OCI-LY7 (cell line): ENCODE measurements around the gene SPNS2. TPM values are rescaled to one million over a fixed set of nuclear protein-coding genes. Genes with fewer than 3 reads are reported as not detected.

Experiments
- BruUV-seq: library from RNA; stranded (reverse); fragments of 400-500 nt; replicated peaks from 2 replicates; lab custom pipeline; 2021; lab: Mats Ljungman, UMichigan
- CTCF ChIA-PET: fragments of 300-600 bp; sonication (Branson Sonifier 250); formaldehyde crosslinking; loops from one replicate; lab custom pipeline; 2022; ENCODE audit warnings: antibody characterized with exemption; ENCODE audit not compliant: unreplicated experiment; lab: Charles Lee
- POLR2A ChIA-PET: fragments of 300-600 bp; sonication (Branson Sonifier 250); formaldehyde crosslinking; loops from one replicate; lab custom pipeline; 2022; ENCODE audit warnings: antibody characterized with exemption; lab: Charles Lee
- DNase-seq: peaks from one replicate; pipeline ENCODE4 v3.0.0-alpha.2; 2015; ENCODE audit warnings: low spot score
- H2AFZ ChIP-seq: fragments of 200-600 bp; sonication (generic), shearing (Covaris generic); 2 replicates; pipeline ENCODE4 v1.6.1; 2014; ENCODE audit warnings: mild to moderate bottlenecking, antibody characterized with exemption, low read length, moderate library complexity
- H3K27ac ChIP-seq: fragments of 200-600 bp; sonication (generic); 2 replicates; pipeline ENCODE4 v1.5.1; 2014; ENCODE audit warnings: mixed run types, low read depth, mild to moderate bottlenecking, moderate library complexity, low read length, inconsistent platforms; ENCODE audit not compliant: poor library complexity, severe bottlenecking
- H3K36me3 ChIP-seq: fragments of 200-600 bp; sonication (generic); 2 replicates; pipeline ENCODE4 v1.6.1; 2014; ENCODE audit warnings: mild to moderate bottlenecking, antibody characterized with exemption, low read length, moderate library complexity, mixed read lengths; ENCODE audit not compliant: insufficient read depth
- H3K4me1 ChIP-seq: fragments of 200-600 bp; sonication (generic); 2 replicates; pipeline ENCODE4 v1.5.1; 2014; ENCODE audit warnings: mild to moderate bottlenecking, low read length; ENCODE audit not compliant: insufficient read depth, poor library complexity, severe bottlenecking
- H3K4me2 ChIP-seq: fragments of 200-600 bp; sonication (generic); 2 replicates; pipeline ENCODE4 v1.6.1; 2014; ENCODE audit warnings: mild to moderate bottlenecking, low read length
- H3K4me3 ChIP-seq: fragments of 200-600 bp; sonication (generic); 2 replicates; pipeline ENCODE4 v1.5.1; 2014; ENCODE audit warnings: mild to moderate bottlenecking, low read depth, low read length; ENCODE audit not compliant: poor library complexity, severe bottlenecking
- H3K79me2 ChIP-seq: fragments of 200-600 bp; sonication (generic); 2 replicates; pipeline ENCODE4 v1.6.1; 2016; ENCODE audit warnings: low read depth, mild to moderate bottlenecking, low read length, moderate library complexity, mixed read lengths; ENCODE audit not compliant: insufficient read depth
- H3K9me2 ChIP-seq: fragments of 200-600 bp; sonication (generic); 2 replicates; pipeline ENCODE4 v1.6.1; 2016; ENCODE audit warnings: mild to moderate bottlenecking, low read length, mixed read lengths; ENCODE audit not compliant: insufficient read depth
- H3K9me3 ChIP-seq: fragments of 200-600 bp; sonication (generic); 2 replicates; pipeline ENCODE4 v1.6.1; 2014; ENCODE audit warnings: mild to moderate bottlenecking, mixed run types, low read length, mixed read lengths
- H4K20me1 ChIP-seq: fragments of 200-600 bp; sonication (generic); 2 replicates; pipeline ENCODE4 v1.6.1; 2014; ENCODE audit warnings: mild to moderate bottlenecking, antibody characterized with exemption, low read length, moderate library complexity, mixed read lengths; ENCODE audit not compliant: insufficient read depth
- EZH2phosphoT487 ChIP-seq: fragments of 200-600 bp; sonication (generic); IDR thresholded peaks from 2 replicates; pipeline ENCODE4 v1.6.1; 2018; ENCODE audit warnings: low read depth, borderline replicate concordance, mild to moderate bottlenecking, mixed run types, antibody characterized with exemption, low read length, moderate library complexity, mixed read lengths
- intact Hi-C: fragments of 100-400 bp; cut with micrococcal nuclease; formaldehyde crosslinking; loops from one replicate; pipeline ENCODE4 v1.10.0; 2022; ENCODE audit not compliant: unreplicated experiment
- total RNA-seq, 2 experiments: library from RNA; depleted of rRNA in 1 of 2; stranded (reverse); fragments of >200 nt in 1 of 2; shearing (Covaris generic) in 1 of 2; gene quantifications; 2 replicates each; pipeline ENCODE4 v1.2.3, GENCODE V29; 2014 to 2022
- TF ChIP-seq, protein P1 (sequence below): fragments of 200-600 bp; sonication (generic); conservative IDR thresholded peaks from 2 replicates; pipeline ENCODE4 v1.5.1; 2014; ENCODE audit warnings: mild to moderate bottlenecking, antibody characterized with exemption, low read length, moderate library complexity, mixed read lengths

SPNS2 gene
- total RNA-seq, 2 experiments from 2014 or later = 1.6 to 5.4 TPM

DNA sequence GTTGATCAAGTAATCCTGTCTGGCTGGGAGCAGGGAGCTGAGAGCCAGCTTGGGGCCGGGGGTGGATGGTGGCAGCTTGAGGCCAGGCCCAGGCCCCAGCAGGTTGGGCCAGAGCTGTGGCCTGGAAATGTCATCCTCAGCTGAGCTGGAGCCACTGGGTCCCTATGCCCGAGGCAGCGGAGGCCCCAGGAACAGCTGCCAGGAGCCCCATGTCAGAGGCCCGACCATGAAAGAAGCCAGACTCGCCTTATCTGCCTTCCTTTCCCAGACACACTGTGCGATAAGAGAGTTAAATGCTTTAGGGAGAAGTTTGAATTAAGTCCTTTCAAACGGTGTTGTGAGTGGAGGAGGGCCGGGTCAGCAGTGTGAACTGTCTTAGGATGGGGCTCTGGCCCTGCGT lies 89.1 kb downstream of the SPNS2 start:
- TF ChIP-seq, protein P1, sequence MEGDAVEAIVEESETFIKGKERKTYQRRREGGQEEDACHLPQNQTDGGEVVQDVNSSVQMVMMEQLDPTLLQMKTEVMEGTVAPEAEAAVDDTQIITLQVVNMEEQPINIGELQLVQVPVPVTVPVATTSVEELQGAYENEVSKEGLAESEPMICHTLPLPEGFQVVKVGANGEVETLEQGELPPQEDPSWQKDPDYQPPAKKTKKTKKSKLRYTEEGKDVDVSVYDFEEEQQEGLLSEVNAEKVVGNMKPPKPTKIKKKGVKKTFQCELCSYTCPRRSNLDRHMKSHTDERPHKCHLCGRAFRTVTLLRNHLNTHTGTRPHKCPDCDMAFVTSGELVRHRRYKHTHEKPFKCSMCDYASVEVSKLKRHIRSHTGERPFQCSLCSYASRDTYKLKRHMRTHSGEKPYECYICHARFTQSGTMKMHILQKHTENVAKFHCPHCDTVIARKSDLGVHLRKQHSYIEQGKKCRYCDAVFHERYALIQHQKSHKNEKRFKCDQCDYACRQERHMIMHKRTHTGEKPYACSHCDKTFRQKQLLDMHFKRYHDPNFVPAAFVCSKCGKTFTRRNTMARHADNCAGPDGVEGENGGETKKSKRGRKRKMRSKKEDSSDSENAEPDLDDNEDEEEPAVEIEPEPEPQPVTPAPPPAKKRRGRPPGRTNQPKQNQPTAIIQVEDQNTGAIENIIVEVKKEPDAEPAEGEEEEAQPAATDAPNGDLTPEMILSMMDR = no peak
- no peak for TF ChIP-seq EZH2phosphoT487
- POLR2A ChIA-PET = no interaction called here
- CTCF ChIA-PET = no interaction called here
- H3K9me2 ChIP-seq = no peaks in the 10 kb centered on the region
- H2AFZ ChIP-seq = no peak overlapping the region
- no peak overlapping the region for H3K4me3 ChIP-seq
- no peaks in the 10 kb centered on the region for H3K36me3 ChIP-seq
- DNase-seq = no peak
- no TSS peak for BruUV-seq
- H3K27ac ChIP-seq = no peak overlapping the region
- intact Hi-C loops = no loop called here
- H3K79me2 ChIP-seq = no peaks in the 10 kb centered on the region
- no peaks in the 10 kb centered on the region for H3K4me1 ChIP-seq
- H3K9me3 ChIP-seq = no peaks in the 10 kb centered on the region
- no peaks in the 10 kb centered on the region for H4K20me1 ChIP-seq
- H3K4me2 ChIP-seq = no peak overlapping the region

DNA sequence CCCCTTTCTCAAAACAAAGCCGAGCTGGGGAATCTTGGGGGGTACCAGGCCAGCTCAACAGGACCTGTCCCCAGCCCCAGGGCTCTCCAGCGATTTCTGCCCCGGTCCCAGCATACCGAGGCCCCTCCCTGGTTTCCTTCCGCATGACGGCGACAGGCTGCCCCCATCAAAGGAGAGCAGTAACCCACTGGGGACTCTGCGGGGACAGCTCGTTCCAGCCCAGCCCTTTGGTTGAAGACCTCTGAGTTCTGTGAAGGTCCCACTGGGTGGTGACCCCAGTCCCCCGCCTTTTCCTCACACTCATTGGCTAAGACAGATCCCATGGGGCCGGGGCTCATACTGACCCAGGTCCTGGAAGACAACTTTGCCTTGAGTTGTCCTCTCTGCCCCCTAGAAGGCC lies 89.7 kb downstream of the SPNS2 start:
- no peak for DNase-seq
- no peak for TF ChIP-seq EZH2phosphoT487
- TF ChIP-seq, protein P1 = no peak
- no peaks in the 10 kb centered on the region for H4K20me1 ChIP-seq
- BruUV-seq = no TSS peak
- H3K4me2 ChIP-seq = no peak overlapping the region
- no peak overlapping the region for H3K4me3 ChIP-seq
- H3K4me1 ChIP-seq = no peaks in the 10 kb centered on the region
- no peak overlapping the region for H3K27ac ChIP-seq
- no peaks in the 10 kb centered on the region for H3K9me3 ChIP-seq
- intact Hi-C loops = no loop called here
- H2AFZ ChIP-seq = no peak overlapping the region
- H3K36me3 ChIP-seq = no peaks in the 10 kb centered on the region
- H3K9me2 ChIP-seq = no peaks in the 10 kb centered on the region
- CTCF ChIA-PET = no interaction called here
- no peaks in the 10 kb centered on the region for H3K79me2 ChIP-seq
- POLR2A ChIA-PET = no interaction called here

Other genes starting within 250 kb of the SPNS2 start
- 25.8 and 25.9 TPM in 2 replicates for gene ANKFY1, start 234.9 kb upstream of the SPNS2 start, total RNA-seq (2014; rRNA removed; shearing (Covaris generic))
- 56.2 and 56.7 TPM in 2 replicates for gene ANKFY1, start 234.9 kb upstream of the SPNS2 start, total RNA-seq (2022)
- 115 and 124 TPM in 2 replicates for gene UBE2G1, start 132.2 kb upstream of the SPNS2 start, total RNA-seq (2014; rRNA removed; shearing (Covaris generic))
- 216 and 222 TPM in 2 replicates for gene UBE2G1, start 132.2 kb upstream of the SPNS2 start, total RNA-seq (2022)
- gene SPNS3, start 64.9 kb upstream of the SPNS2 start, total RNA-seq (2014; rRNA removed; shearing (Covaris generic)) = 43.8 and 51.2 TPM in 2 replicates
- 52.3 and 54.6 TPM in 2 replicates for gene SPNS3, start 64.9 kb upstream of the SPNS2 start, total RNA-seq (2022)
- gene MYBBP1A, start 56.5 kb downstream of the SPNS2 start, total RNA-seq (2014; rRNA removed; shearing (Covaris generic)) = 137 and 142 TPM in 2 replicates
- gene MYBBP1A, start 56.5 kb downstream of the SPNS2 start, total RNA-seq (2022) = 106 and 131 TPM in 2 replicates
- not detected in 2 replicates for gene GGT6, start 61.7 kb downstream of the SPNS2 start, total RNA-seq (2014; rRNA removed; shearing (Covaris generic))
- gene GGT6, start 61.7 kb downstream of the SPNS2 start, total RNA-seq (2022) = not detected in 2 replicates
- not detected in 2 replicates for gene SMTNL2, start 85.6 kb downstream of the SPNS2 start, total RNA-seq (2014; rRNA removed; shearing (Covaris generic))
- not detected in 2 replicates for gene SMTNL2, start 85.6 kb downstream of the SPNS2 start, total RNA-seq (2022)
- gene ALOX15, start 142.8 kb downstream of the SPNS2 start, total RNA-seq (2014; rRNA removed; shearing (Covaris generic)) = not detected in 2 replicates
- 1.8 TPM in 2 replicates for gene ALOX15, start 142.8 kb downstream of the SPNS2 start, total RNA-seq (2022)
- 28.2 and 36.8 TPM in 2 replicates for gene PELP1, start 205.3 kb downstream of the SPNS2 start, total RNA-seq (2014; rRNA removed; shearing (Covaris generic))
- gene PELP1, start 205.3 kb downstream of the SPNS2 start, total RNA-seq (2022) = 104 and 113 TPM in 2 replicates
- 49.8 and 56.7 TPM in 2 replicates for gene ARRB2, start 211.8 kb downstream of the SPNS2 start, total RNA-seq (2014; rRNA removed; shearing (Covaris generic))
- 84.9 and 96.1 TPM in 2 replicates for gene ARRB2, start 211.8 kb downstream of the SPNS2 start, total RNA-seq (2022)
- gene MED11, start 232.5 kb downstream of the SPNS2 start, total RNA-seq (2014; rRNA removed; shearing (Covaris generic)) = 35.3 and 35.9 TPM in 2 replicates
- 19.0 and 19.2 TPM in 2 replicates for gene MED11, start 232.5 kb downstream of the SPNS2 start, total RNA-seq (2022)
- not detected in 2 replicates for gene ZMYND15, start 241.0 kb downstream of the SPNS2 start, total RNA-seq (2014; rRNA removed; shearing (Covaris generic))
- gene ZMYND15, start 241.0 kb downstream of the SPNS2 start, total RNA-seq (2022) = not detected in 2 replicates
- not detected in 2 replicates for gene CXCL16, start 241.0 kb downstream of the SPNS2 start, total RNA-seq (2014; rRNA removed; shearing (Covaris generic))
- not detected in 2 replicates for gene CXCL16, start 241.0 kb downstream of the SPNS2 start, total RNA-seq (2022)